Embryonic facial prominence (tissue), 1 donor: Measurements from ENCODE around the gene MAN2A2.

Source experiments
- DNase-seq: peaks from one replicate; pipeline ENCODE4 v3.0.0-alpha.2; 2016; ENCODE audit errors: extremely low spot score

The MAN2A2 gene

GRCh38 chr15:90902840-90903732 lies at the start of gene MAN2A2:
Gene MAN2A2 (plus strand): TSS chr15:90903302. CDS start chr15:90904208, 906 bp downstream.
- DNase-seq = no peak

GRCh38 chr15:90855139-90855538 lies 48.0 kb upstream of the MAN2A2 start:
- DNase-seq = no peak

GRCh38 chr15:90857337-90857736 lies 45.8 kb upstream of the MAN2A2 start:
- no peak for DNase-seq

- DNase-seq = no peak
Observed at GRCh38 chr15:90857883-90858443, 45.1 kb upstream of the MAN2A2 start.

- no peak for DNase-seq
Observed at GRCh38 chr15:90859234-90860131, 43.6 kb upstream of the MAN2A2 start.

- no peak for DNase-seq
Observed at GRCh38 chr15:90860450-90860849, 42.7 kb upstream of the MAN2A2 start.

- no peak for DNase-seq
Observed at GRCh38 chr15:90860942-90861675, 42.0 kb upstream of the MAN2A2 start.

GRCh38 chr15:90862487-90862886 lies 40.6 kb upstream of the MAN2A2 start:
- DNase-seq = no peak

GRCh38 chr15:90862964-90863778 lies 39.9 kb upstream of the MAN2A2 start:
- DNase-seq = no peak

GRCh38 chr15:90863987-90864386 lies 39.1 kb upstream of the MAN2A2 start:
- DNase-seq = no peak

- no peak for DNase-seq
Observed at GRCh38 chr15:90864507-90864906, 38.6 kb upstream of the MAN2A2 start.

- no peak for DNase-seq
Observed at GRCh38 chr15:90865702-90866101, 37.4 kb upstream of the MAN2A2 start.

GRCh38 chr15:90866161-90866715 lies 36.9 kb upstream of the MAN2A2 start:
- no peak for DNase-seq

GRCh38 chr15:90866800-90867199 lies 36.3 kb upstream of the MAN2A2 start:
- DNase-seq = no peak

- no peak for DNase-seq
Observed at GRCh38 chr15:90868261-90868689, 34.8 kb upstream of the MAN2A2 start, which contains the start of gene FURIN. Gene FURIN (plus strand): TSS chr15:90868588. CDS start chr15:90875741, 7,153 bp downstream.

GRCh38 chr15:90869140-90869541 lies 34.0 kb upstream of the MAN2A2 start:
- no peak for DNase-seq

- DNase-seq = no peak
Observed at GRCh38 chr15:90869601-90870353, 33.3 kb upstream of the MAN2A2 start.

GRCh38 chr15:90870354-90871138 lies 32.6 kb upstream of the MAN2A2 start:
- DNase-seq = no peak
